RWPE2 (cell line): Measurements from ENCODE around the gene INPP5A.

Source experiments
- ATAC-seq: fragments of 200-7000 bp; cut with Tn5 transposase; 3 replicates; pipeline ENCODE4 v1.9.1; 2021; ENCODE audit warnings: low read depth
- DNase-seq: peaks from one replicate; pipeline ENCODE4 v3.0.0-alpha.2; 2020; ENCODE audit warnings: low spot score
- H3K27ac ChIP-seq: fragments of 450-650 bp; 2 replicates; pipeline ENCODE4 v1.5.1; 2017; ENCODE audit warnings: mild to moderate bottlenecking; ENCODE audit not compliant: poor library complexity, severe bottlenecking
- H3K27me3 ChIP-seq: fragments of 250-450 bp; sonication (Bioruptor Pico); 2 replicates; pipeline ENCODE4 v1.5.1; 2021; ENCODE audit warnings: mild to moderate bottlenecking, moderate library complexity; ENCODE audit not compliant: insufficient read depth, poor library complexity, severe bottlenecking
- H3K36me3 ChIP-seq: fragments of 250-450 bp; sonication (Bioruptor Pico); 2 replicates; pipeline ENCODE4 v1.5.1; 2020; ENCODE audit warnings: low read depth, mild to moderate bottlenecking, moderate library complexity
- H3K4me1 ChIP-seq: fragments of 250-450 bp; sonication (Bioruptor Pico); 2 replicates; pipeline ENCODE4 v1.5.1; 2021; ENCODE audit warnings: mild to moderate bottlenecking, moderate library complexity; ENCODE audit not compliant: insufficient read depth, poor library complexity, severe bottlenecking
- H3K4me3 ChIP-seq: fragments of 250-450 bp; sonication (Bioruptor Pico); 2 replicates; pipeline ENCODE4 v1.5.1; 2021; ENCODE audit warnings: mild to moderate bottlenecking, moderate library complexity; ENCODE audit not compliant: severe bottlenecking
- H3K9me3 ChIP-seq: fragments of 250-450 bp; sonication (Bioruptor Pico); 2 replicates; pipeline ENCODE4 v1.5.1; 2021; ENCODE audit warnings: mild to moderate bottlenecking, moderate library complexity; ENCODE audit not compliant: severe bottlenecking
- TF ChIP-seq, protein P1 (sequence below): fragments of 450-650 bp; IDR thresholded peaks from one replicate; pipeline ENCODE4 v1.5.1; 2017; ENCODE audit warnings: mild to moderate bottlenecking, moderate library complexity; ENCODE audit not compliant: poor library complexity, severe bottlenecking

Gene INPP5A

DNA sequence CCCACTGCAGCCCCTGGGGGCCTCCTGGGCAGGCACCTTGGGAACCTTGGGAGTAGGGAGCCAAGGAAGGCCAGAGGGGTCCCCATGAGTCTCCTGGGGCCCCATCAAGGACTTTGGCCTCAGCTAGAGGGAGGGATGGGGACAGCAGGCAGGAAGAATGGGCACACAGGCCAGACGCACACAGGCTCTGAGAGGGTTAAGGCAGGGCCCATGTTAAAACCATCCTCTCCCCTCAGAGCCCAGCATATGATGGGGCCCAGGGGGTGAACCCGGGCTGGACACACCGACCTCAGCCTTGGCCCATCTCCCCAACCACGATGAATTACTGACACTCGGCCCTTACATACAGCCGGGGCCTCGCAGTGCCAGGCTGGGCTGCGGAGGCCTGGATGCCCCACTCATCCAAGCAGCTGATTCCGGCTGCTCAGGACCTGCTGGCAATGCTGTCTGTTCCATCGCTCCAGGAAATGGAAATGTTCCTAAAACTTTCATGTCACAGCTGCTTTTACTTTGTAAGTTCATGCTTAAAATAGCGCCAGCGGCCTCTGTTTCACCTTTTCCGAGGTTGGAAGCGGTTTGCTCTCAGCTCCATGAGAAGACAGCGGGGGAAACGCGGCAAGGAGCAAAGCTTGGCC is 17.3 kb upstream of the INPP5A start:
- H3K27me3 ChIP-seq, result no peaks in the 10 kb centered on the region
- no peaks in the 10 kb centered on the region for H3K36me3 ChIP-seq
- no peaks in the 10 kb centered on the region for H3K9me3 ChIP-seq
- no peak overlapping the region for H3K4me3 ChIP-seq
- H3K4me1 ChIP-seq, result peaks cover 20% of the 10 kb centered on the region
- TF ChIP-seq, protein P1, sequence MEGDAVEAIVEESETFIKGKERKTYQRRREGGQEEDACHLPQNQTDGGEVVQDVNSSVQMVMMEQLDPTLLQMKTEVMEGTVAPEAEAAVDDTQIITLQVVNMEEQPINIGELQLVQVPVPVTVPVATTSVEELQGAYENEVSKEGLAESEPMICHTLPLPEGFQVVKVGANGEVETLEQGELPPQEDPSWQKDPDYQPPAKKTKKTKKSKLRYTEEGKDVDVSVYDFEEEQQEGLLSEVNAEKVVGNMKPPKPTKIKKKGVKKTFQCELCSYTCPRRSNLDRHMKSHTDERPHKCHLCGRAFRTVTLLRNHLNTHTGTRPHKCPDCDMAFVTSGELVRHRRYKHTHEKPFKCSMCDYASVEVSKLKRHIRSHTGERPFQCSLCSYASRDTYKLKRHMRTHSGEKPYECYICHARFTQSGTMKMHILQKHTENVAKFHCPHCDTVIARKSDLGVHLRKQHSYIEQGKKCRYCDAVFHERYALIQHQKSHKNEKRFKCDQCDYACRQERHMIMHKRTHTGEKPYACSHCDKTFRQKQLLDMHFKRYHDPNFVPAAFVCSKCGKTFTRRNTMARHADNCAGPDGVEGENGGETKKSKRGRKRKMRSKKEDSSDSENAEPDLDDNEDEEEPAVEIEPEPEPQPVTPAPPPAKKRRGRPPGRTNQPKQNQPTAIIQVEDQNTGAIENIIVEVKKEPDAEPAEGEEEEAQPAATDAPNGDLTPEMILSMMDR, result no peak
- DNase-seq (no peak), ATAC-seq (no peak)
- no peak overlapping the region for H3K27ac ChIP-seq

DNA sequence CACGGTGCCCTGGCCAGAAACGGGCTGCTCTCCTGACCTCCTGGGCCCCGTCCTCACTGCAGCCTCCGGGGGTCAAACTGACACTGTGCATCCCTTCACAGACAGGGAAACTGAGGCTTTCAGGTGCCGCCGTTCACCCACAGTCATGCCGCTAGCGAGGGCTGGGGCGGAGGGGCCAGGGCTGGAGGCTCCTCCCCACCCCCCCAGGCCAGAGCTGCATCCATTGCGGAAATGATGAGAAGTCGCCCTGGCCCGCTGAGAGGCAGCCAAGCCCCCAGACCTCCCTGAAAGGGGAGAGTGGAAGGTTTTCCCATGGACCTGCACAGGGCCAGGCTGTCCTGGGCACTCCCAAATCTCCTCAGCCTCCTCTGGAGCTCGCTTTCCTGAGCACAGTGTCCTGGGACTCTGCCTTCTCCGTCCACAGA is 16.5 kb upstream of the INPP5A start:
- no peaks in the 10 kb centered on the region for H3K36me3 ChIP-seq
- no peak overlapping the region for H3K4me3 ChIP-seq
- H3K27me3 ChIP-seq, result no peaks in the 10 kb centered on the region
- TF ChIP-seq, protein P1, result no peak
- H3K4me1 ChIP-seq, result peaks cover 20% of the 10 kb centered on the region
- DNase-seq (peak; percentile 40), ATAC-seq (no peak)
- no peak overlapping the region for H3K27ac ChIP-seq
- no peaks in the 10 kb centered on the region for H3K9me3 ChIP-seq

DNA sequence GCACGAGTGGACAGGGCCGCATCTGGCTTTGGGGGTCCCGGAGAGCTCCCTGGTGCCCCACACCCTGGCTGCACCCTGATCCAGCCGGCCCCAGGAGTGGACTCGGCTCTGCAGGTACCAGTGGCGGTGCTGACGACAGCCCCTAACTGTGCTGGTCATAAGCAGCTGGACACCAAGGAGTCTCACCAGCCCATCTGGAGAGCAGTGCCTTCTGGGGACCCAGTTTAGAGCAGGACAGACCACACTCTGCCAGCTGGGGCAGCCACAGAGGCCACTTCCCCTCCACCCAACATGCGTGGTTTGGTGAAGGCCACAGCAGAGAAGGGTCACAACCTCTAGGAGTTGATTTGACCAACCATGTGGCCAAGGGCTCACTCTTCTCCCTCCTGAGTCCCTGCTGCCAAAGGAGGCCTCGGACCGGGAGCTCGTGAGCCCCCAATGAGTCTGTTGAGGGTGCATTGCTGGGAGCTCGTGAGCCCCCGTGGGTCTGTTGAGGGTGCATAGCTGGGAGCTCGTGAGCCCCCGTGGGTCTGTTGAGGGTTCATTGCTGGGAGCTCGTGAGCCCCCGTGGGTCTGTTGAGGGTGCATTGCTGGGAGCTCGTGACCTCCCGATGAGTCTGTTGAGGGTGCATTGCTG is 16.0 kb upstream of the INPP5A start:
- Histone ChIP-seq H3K9me3 (no peaks in the 10 kb centered on the region), H3K27ac (no peak overlapping the region), H3K4me3 (no peak overlapping the region), H3K36me3 (no peaks in the 10 kb centered on the region), H3K27me3 (no peaks in the 10 kb centered on the region), H3K4me1 (peaks cover 20% of the 10 kb centered on the region)
- ATAC-seq (no peak), DNase-seq (peak; percentile 52)
- TF ChIP-seq, protein P1, result no peak

DNA sequence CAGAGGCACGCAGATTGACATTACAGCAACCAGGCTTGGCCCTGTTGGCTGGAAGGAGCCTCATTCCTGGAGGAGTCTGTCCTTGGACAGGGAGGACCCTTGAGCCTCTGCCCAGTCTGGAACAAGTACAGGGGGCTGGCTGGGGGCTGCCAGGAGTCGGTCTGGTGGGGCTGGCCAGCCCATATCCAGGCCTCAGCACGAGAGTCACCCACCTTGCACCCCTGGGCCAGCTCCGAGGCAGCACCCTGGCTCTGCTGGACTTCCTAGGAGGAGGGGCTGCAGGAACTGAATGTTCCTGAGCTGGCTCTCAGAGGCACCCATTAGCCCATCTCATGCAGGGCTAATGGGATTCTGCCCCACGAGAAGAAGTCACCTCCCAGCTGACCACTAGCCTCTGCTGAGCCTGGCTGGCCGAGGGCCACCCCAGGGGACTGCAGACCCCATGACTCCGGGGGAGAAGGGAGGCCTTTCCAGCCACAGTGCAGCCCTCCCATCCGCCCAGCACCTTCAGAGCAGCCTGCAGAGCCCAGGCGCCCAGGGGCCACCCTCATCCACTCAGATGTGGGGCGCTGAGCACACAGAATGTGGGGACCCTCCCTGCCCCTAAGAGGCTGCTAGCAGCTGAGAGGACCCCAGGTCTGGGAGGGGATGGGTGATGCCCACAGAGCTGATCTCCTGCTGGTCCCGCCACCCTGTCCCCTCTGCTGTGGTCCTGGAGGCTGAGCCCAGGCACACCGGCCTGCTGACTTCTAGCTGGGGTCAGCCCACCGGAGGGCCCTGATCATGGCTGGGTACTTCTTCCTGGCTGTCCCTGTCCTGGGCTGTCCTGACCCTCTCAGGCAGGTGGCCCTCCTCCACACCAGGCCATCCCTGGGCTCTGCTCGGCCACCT is 14.8 kb upstream of the INPP5A start:
- Histone ChIP-seq H3K36me3 (no peaks in the 10 kb centered on the region), H3K4me3 (no peak overlapping the region), H3K4me1 (peaks cover 10% of the 10 kb centered on the region), H3K27me3 (no peaks in the 10 kb centered on the region), H3K9me3 (no peaks in the 10 kb centered on the region), H3K27ac (no peak overlapping the region)
- DNase-seq (peak; percentile 48), ATAC-seq (no peak)
- TF ChIP-seq, protein P1, result no peak
